Measurements from ENCODE around the gene OR2AJ1. TPM values are rescaled to one million over a fixed set of nuclear protein-coding genes. Genes with fewer than 3 reads are reported as not detected.
A peak's percentile ranks its signal among the peaks of the same experiment; 100 is the strongest.

Gene OR2AJ1
- total RNA-seq: not detected

GRCh38 chr1:247924868-247925267, at the start of gene OR2AJ1:
OR2AJ1 (plus strand) TSS chr1:247924889; CDS start chr1:247933769, 8,880 bp downstream.
- ChIA-PET CTCF (interaction anchor here (1.0 kb wide), 1 partner anchor 18 kb away, joined by 3 read pairs; no protein-coding TSS in a partner anchor), POLR2A (no interaction called here)
- Mint-ChIP-seq H3K27ac (no peak within 1 kb of the TSS), H3K36me3 (ENCODE audit: low read depth) (no peaks in the 10 kb centered on the region), H3K27me3 (no peaks in the 10 kb centered on the region), H3K4me3 (no peak within 1 kb of the TSS), H3K4me1 (no peaks in the 10 kb centered on the region), H3K9me3 (ENCODE audit: low read depth) (no peaks in the 10 kb centered on the region)
- intact Hi-C loops (cut with DNase I, micrococcal nuclease): no loop called here
- ATAC-seq (no peak), DNase-seq (no peak)

- Mint-ChIP-seq H3K4me3 (no peak overlapping the region), H3K27me3 (no peaks in the 10 kb centered on the region), H3K4me1 (no peaks in the 10 kb centered on the region), H3K27ac (no peak overlapping the region), H3K9me3 (ENCODE audit: low read depth) (no peaks in the 10 kb centered on the region), H3K36me3 (ENCODE audit: low read depth) (no peaks in the 10 kb centered on the region)
- no peak for DNase-seq
- ATAC-seq: no peak
- intact Hi-C loops (cut with DNase I, micrococcal nuclease): no loop called here
- POLR2A ChIA-PET: no interaction called here
- CTCF ChIA-PET: no interaction called here
Observed at GRCh38 chr1:247883346-247883745, 41.3 kb upstream of the OR2AJ1 start.

GRCh38 chr1:247884797-247885413, 39.8 kb upstream of the OR2AJ1 start:
- POLR2A ChIA-PET: no interaction called here
- Mint-ChIP-seq H3K36me3 (ENCODE audit: low read depth) (no peaks in the 10 kb centered on the region), H3K4me3 (no peak overlapping the region), H3K4me1 (no peaks in the 10 kb centered on the region), H3K9me3 (ENCODE audit: low read depth) (no peaks in the 10 kb centered on the region), H3K27ac (no peak overlapping the region), H3K27me3 (no peaks in the 10 kb centered on the region)
- DNase-seq (no peak), ATAC-seq (no peak)
- CTCF ChIA-PET: no interaction called here
- intact Hi-C loops (cut with DNase I, micrococcal nuclease): no loop called here

GRCh38 chr1:247895163-247895637, 29.5 kb upstream of the OR2AJ1 start, which contains the start of gene OR2W3:
OR2W3 (plus strand) TSS chr1:247895587; CDS start chr1:247895587, 0 bp downstream.
- CTCF ChIA-PET: interaction anchor here (0.6 kb wide), 1 partner anchor 18 kb away, joined by 4 read pairs; no protein-coding TSS in a partner anchor
- intact Hi-C loops (cut with DNase I, micrococcal nuclease): no loop called here
- Mint-ChIP-seq H3K27me3 (no peaks in the 10 kb centered on the region), H3K9me3 (ENCODE audit: low read depth) (no peaks in the 10 kb centered on the region), H3K4me1 (no peaks in the 10 kb centered on the region), H3K27ac (no peak within 1 kb of the TSS), H3K36me3 (ENCODE audit: low read depth) (no peaks in the 10 kb centered on the region), H3K4me3 (no peak within 1 kb of the TSS)
- ATAC-seq: no peak
- POLR2A ChIA-PET: no interaction called here
- no peak for DNase-seq

GRCh38 chr1:247895976-247896375, 28.7 kb upstream of the OR2AJ1 start:
- POLR2A ChIA-PET: no interaction called here
- Mint-ChIP-seq H3K4me3 (no peak overlapping the region), H3K9me3 (ENCODE audit: low read depth) (no peaks in the 10 kb centered on the region), H3K27ac (no peak overlapping the region), H3K4me1 (no peaks in the 10 kb centered on the region), H3K36me3 (ENCODE audit: low read depth) (no peaks in the 10 kb centered on the region), H3K27me3 (no peaks in the 10 kb centered on the region)
- ATAC-seq (no peak), DNase-seq (no peak)
- CTCF ChIA-PET: interaction anchor here (0.6 to 1.4 kb wide), 2 partner anchors 11 to 19 kb away, joined by 3 to 4 read pairs; no protein-coding TSS in a partner anchor
- intact Hi-C loops (cut with DNase I, micrococcal nuclease): no loop called here

- Mint-ChIP-seq H3K27ac (no peak overlapping the region), H3K27me3 (no peaks in the 10 kb centered on the region), H3K4me1 (peaks cover 33% of the 10 kb centered on the region), H3K36me3 (ENCODE audit: low read depth) (no peaks in the 10 kb centered on the region), H3K9me3 (ENCODE audit: low read depth) (peaks cover 8% of the 10 kb centered on the region), H3K4me3 (no peak overlapping the region)
- ChIA-PET CTCF (no interaction called here), POLR2A (no interaction called here)
- ATAC-seq (no peak), DNase-seq (no peak)
- intact Hi-C loops (cut with DNase I, micrococcal nuclease): no loop called here
Observed at GRCh38 chr1:247904122-247904521, 20.6 kb upstream of the OR2AJ1 start.

GRCh38 chr1:247905181-247905580, 19.5 kb upstream of the OR2AJ1 start:
- peaks cover 8% of the 10 kb centered on the region for H3K9me3 Mint-ChIP-seq (ENCODE audit: low read depth)
- no peak for DNase-seq
- no peak overlapping the region for H3K4me3 Mint-ChIP-seq
- no peaks in the 10 kb centered on the region for H3K27me3 Mint-ChIP-seq
- no peak overlapping the region for H3K27ac Mint-ChIP-seq
- ChIA-PET CTCF (no interaction called here), POLR2A (no interaction called here)
- peaks cover 33% of the 10 kb centered on the region for H3K4me1 Mint-ChIP-seq
- H3K36me3 Mint-ChIP-seq (ENCODE audit: low read depth): no peaks in the 10 kb centered on the region
- intact Hi-C loops (cut with DNase I, micrococcal nuclease): loop anchor here in 1 of 2 experiments (5.0 kb wide), 1 partner anchor 498 kb away; no protein-coding TSS in a partner anchor
- ATAC-seq: no peak

- H3K36me3 Mint-ChIP-seq (ENCODE audit: low read depth): no peaks in the 10 kb centered on the region
- peak overlapping the region; percentile 53 for H3K4me3 Mint-ChIP-seq
- DNase-seq (no peak), ATAC-seq (no peak)
- peaks cover 8% of the 10 kb centered on the region for H3K9me3 Mint-ChIP-seq (ENCODE audit: low read depth)
- peak overlapping the region; percentile 61 for H3K27ac Mint-ChIP-seq
- CTCF ChIA-PET: interaction anchor here (0.9 to 1.2 kb wide), 3 partner anchors 9 to 18 kb away, joined by 3 read pairs; partner anchors contain the start of gene OR2AJ1
- intact Hi-C loops (cut with DNase I, micrococcal nuclease): loop anchor here (1.0 to 5.0 kb wide), 2 partner anchors 31 to 499 kb away; no protein-coding TSS in a partner anchor
- peaks cover 33% of the 10 kb centered on the region for H3K4me1 Mint-ChIP-seq
- POLR2A ChIA-PET: no interaction called here
- no peaks in the 10 kb centered on the region for H3K27me3 Mint-ChIP-seq
Observed at GRCh38 chr1:247905910-247906503, 18.7 kb upstream of the OR2AJ1 start.

GRCh38 chr1:247906504-247907047, 18.1 kb upstream of the OR2AJ1 start:
- ChIA-PET POLR2A (interaction anchor here (0.6 kb wide), 1 partner anchor 516 kb away, joined by 6 read pairs; no protein-coding TSS in a partner anchor), CTCF (interaction anchor here (0.9 to 1.2 kb wide), 3 partner anchors 9 to 18 kb away, joined by 3 read pairs; partner anchors contain the start of gene OR2AJ1)
- peak overlapping the region; percentile 61 for H3K27ac Mint-ChIP-seq
- H3K9me3 Mint-ChIP-seq (ENCODE audit: low read depth): peaks cover 8% of the 10 kb centered on the region
- ATAC-seq (peak; percentile 93), DNase-seq (peak; percentile 50)
- intact Hi-C loops (cut with DNase I, micrococcal nuclease): loop anchor here (1.0 to 5.0 kb wide), 2 partner anchors 31 to 499 kb away; no protein-coding TSS in a partner anchor
- H3K4me3 Mint-ChIP-seq: peak overlapping the region; percentile 53
- no peaks in the 10 kb centered on the region for H3K36me3 Mint-ChIP-seq (ENCODE audit: low read depth)
- H3K27me3 Mint-ChIP-seq: no peaks in the 10 kb centered on the region
- H3K4me1 Mint-ChIP-seq: peaks cover 33% of the 10 kb centered on the region

GRCh38 chr1:247908766-247909165, 15.9 kb upstream of the OR2AJ1 start:
- CTCF ChIA-PET: no interaction called here
- no peak for ATAC-seq

GRCh38 chr1:247913786-247914185, 10.9 kb upstream of the OR2AJ1 start:
- ATAC-seq (no peak), DNase-seq (no peak)
- no peaks in the 10 kb centered on the region for H3K4me1 Mint-ChIP-seq
- H3K9me3 Mint-ChIP-seq (ENCODE audit: low read depth): no peaks in the 10 kb centered on the region
- no peaks in the 10 kb centered on the region for H3K36me3 Mint-ChIP-seq (ENCODE audit: low read depth)
- H3K27ac Mint-ChIP-seq: no peak overlapping the region
- POLR2A ChIA-PET: no interaction called here
- no peak overlapping the region for H3K4me3 Mint-ChIP-seq
- intact Hi-C loops (cut with DNase I, micrococcal nuclease): no loop called here
- peaks cover 7% of the 10 kb centered on the region for H3K27me3 Mint-ChIP-seq
- CTCF ChIA-PET: interaction anchor here (0.6 to 1.1 kb wide), 3 partner anchors 23 to 524 kb away, joined by 3 to 5 read pairs (median 3); no protein-coding TSS in a partner anchor

More at GRCh38 chr1:247908766-247909165, 15.9 kb upstream of the OR2AJ1 start:
- H3K27ac Mint-ChIP-seq: no peak overlapping the region
- H3K9me3 Mint-ChIP-seq (ENCODE audit: low read depth): peaks cover 7% of the 10 kb centered on the region
- peaks cover 33% of the 10 kb centered on the region for H3K4me1 Mint-ChIP-seq
- no peak overlapping the region for H3K4me3 Mint-ChIP-seq
- POLR2A ChIA-PET: no interaction called here
- no peaks in the 10 kb centered on the region for H3K27me3 Mint-ChIP-seq
- no peak for DNase-seq
- intact Hi-C loops (cut with DNase I, micrococcal nuclease): loop anchor here in 1 of 2 experiments (5.0 kb wide), 1 partner anchor 501 kb away; no protein-coding TSS in a partner anchor
- H3K36me3 Mint-ChIP-seq (ENCODE audit: low read depth): no peaks in the 10 kb centered on the region

All from activated CD4-positive, alpha-beta T cell treated with anti-CD3 and anti-CD28 coated beads for 36 hours (primary cell).